ENCODE data around the gene NUMA1. TPM values are rescaled to one million over a fixed set of nuclear protein-coding genes. Genes with fewer than 3 reads are reported as not detected.

The NUMA1 gene
- polyA plus RNA-seq, 10 donors: 135 to 197 (median 155) TPM

DNA sequence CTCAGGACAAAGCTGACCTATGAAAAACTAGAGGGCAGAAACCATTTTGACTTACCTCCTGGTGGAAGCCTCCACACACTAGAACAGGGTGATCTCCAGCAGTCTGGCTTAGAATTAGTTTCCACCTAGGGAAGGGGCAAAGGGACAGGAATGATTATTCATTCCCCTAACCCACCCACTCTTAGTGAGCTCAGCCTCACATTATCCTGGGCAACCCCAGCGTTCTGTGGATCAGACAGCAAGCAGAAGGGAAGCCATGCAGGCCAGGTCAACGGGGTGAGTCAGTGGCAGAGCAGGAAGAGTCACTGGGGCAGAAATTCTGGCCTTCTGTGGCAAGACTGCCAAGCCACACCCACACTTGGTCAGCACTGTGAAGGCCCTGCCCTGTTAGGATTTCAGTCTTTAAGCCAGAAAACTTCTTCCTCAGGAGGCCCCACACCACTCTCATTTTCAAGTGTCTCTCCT lies 10.5 kb downstream of the NUMA1 start:
- peak in 2 of 3 donors; percentile 34 to 66 for DNase-seq

DNA sequence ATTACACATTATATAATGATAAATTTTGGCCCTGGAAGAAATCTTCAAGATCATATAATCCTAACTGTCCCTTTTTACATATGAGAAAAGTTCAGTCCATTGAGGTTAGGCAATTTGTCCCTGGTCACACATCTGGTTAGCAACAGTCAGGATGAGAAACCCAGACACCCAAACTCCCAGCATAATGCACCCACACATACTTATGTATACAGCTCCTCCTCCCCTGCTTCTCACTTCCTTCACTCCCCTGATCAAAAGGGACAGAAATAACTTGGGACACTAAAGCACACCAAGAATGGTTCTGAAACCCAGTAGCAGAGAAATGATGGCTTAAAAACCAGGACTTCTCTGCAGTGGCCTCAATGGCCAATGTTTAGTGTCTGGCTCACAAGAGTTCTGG lies 11.1 kb downstream of the NUMA1 start:
- DNase-seq: peak in 1 of 3 donors; percentile 11

DNA sequence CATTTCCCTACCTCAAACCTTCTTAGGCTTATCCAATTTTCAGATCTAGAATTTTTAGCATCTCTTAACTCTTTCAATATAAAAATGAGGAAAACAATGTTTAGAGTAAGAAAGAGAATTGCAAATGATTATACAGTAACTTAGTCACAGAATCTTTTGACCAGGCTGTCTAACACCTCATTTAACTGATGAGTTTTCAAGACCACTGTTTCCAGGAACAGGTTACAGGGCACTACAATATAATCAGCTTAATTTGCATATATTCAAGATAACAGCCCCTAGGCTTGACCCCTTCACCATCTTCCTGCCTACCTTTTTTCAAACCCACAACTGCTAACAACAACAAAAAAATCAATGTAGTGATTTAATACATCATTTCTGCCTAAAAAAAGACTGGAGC lies 12.7 kb downstream of the NUMA1 start:
- no peak for DNase-seq

DNA sequence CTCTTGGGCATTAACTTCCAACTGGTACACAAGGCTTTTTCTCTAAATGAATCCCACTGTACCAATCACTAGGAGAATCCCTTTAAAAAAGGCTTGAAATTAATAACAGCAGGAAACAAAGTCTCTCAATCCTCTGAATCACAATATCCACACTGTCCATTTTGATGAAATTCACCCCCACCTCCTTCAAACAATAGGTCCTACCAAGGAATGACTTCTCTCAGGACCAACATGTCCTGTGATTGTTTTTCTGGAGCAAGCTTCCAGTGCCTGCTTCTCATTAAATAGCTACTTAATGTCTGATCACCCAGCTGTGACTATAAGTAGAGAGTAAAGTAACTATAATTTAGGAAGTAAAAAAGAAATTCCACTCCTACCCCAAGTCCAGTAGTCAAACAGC lies 13.1 kb downstream of the NUMA1 start:
- no peak for DNase-seq

DNA sequence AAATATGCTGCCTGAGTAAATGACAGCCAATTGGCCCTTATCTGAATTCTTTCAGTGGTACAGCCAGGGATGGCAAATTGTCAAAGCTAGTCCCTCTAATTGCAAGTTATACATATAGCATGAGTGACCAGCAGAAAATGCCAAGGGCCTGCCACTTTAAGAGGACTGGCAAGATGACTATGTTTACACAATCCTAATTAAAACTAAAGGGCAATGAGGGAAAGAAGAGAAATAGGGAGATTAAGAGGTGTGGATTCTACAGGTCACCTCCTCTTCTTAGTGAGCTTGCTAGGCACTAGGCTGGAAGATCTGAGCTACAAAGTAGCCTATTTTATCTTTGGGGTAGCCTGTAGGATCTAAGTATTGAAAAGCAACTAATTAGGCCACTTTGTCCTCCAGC lies 13.5 kb downstream of the NUMA1 start:
- no peak for DNase-seq

DNA sequence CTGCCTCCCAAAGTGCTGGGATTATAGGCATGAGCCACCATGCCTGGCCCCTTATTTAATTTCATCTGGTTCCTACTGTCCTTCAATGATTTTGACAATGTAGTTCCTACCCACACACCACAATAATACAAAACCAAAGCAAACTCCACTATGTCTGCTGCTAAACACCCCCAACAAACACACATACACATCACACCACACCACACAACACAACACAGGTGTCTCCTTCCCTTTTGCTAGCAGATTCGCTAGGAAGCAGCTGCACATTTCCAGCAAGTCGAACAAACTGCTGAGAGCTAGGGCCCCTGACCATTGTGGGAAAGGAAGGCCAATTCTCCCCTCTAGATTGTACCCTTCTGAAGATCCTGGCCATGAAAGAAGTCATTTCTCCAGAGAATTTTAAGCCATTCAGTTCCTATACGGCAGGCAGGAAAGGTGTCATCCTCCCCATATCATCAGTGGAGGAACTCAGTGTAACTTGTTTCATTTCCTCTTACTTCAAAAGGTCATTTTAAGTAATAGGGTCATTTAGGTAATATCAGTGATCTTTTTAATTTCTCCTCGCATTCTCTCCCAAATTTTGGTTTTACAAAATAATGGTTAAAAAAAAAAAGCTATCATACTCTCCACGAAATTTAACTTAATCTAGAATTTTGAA lies 18.5 kb downstream of the NUMA1 start:
- no peak for DNase-seq

DNA sequence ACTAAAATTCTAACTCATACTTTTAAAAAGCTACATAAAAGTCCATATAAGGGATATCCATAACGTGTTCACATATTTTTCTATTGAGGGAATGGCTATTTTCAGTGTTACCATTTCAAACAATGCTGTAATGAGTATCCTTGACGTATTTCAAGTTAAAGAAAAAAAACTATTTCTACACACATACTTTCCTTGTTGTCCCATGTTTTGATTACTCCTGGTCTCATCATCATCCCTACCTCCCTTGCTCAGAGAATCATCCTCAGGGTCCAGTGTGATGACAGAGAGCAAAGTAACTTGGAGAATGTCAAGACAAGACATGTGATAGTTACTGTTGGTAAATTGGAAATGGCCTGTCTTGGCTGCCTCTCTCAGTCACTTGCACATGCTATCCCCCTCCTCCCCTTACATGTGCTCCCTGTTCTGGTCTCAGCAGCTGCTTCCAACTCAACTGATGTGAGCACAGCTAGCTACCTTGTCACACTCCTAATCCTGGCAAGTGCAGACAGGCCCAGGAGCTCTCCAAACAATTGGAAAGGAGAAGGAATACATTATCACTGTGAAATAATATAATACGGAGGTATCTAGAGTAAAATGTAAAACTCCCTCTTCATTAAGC lies 21.8 kb downstream of the NUMA1 start:
- peak in 1 of 3 donors; percentile 31 for DNase-seq

DNA sequence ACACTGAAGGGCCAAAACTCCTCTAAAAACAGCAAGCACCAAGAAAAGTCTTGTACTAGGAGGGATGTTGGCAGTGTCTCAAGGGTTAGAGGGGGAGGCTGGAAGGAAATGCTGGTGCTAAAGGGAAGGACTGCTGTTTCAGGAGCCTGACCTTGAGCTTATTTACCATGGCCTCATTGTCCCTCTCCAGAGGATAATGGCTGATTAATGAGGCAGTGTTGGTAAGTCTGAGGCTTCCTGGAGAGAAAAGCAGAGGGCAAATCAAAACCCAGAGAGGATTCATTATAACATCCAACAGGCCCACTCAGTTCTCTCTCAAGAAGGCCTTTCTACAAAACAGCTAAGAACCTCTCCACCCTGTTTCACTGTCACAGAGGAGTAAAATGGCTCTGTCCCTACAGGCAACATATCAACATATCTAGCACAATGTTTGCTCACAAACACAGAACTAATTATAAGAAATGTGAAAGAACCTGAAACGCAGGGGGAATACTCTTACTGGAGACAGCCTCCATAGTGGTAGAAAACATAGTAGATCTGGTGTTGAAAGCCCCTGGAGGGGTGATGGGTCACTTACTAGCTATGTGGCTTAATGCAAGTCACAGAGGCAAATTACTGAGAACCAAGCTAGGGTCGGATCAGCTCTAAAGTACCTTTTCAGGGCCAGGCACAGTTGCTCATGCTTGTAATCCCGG lies 31.4 kb downstream of the NUMA1 start:
- DNase-seq: no peak

DNA sequence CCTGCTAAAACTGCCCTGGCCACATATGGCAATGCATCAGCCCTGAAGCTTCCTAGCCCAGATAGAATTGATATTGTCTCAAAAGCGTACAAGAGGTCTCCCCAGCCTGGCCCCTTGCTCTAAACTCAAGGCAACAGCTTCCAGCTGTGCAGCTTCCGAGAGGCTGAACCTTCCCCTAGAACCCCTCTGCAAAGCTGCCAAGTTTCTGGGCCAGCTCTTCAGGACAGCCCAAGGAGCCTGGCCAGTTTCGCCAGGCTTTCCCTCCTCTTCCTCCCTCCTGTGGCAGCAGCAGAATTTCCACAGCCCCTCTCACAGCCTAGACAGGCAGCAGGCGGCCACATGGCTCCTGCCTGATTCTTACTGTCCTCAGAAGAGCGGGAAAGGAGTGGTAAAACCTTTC lies 34.5 kb downstream of the NUMA1 start:
- peak in 1 of 3 donors; percentile 79 for DNase-seq

DNA sequence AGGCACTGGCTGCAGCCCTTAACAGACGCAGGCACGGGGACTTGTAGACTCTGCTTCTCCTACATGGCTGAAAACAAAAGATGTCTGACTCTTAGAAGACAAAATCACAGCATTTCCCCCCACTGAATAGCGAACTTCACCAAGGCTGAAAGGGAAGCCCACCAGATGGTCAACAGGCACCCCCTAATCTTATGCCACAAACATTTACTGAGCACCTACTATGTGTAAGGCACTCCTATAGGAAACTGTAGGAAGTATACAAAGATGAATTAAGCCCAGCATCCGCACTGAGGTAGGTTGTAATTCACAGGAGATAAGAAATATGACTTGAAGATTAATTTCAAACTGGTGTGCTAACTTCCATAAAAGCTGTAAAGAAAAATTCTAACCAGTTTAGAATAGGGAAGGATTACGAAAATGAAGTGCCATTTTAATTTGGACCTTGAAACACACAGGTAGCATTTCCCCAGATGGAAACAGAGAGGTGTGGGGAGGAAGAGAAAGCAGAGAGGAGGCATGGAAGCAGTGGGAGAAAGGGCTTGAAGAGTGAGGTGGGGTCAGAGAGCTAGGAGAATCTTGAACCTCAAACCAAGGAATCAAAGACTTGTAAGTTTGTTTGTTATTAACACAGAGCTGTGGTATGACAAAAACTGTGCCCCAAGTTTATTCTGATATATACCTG lies 38.1 kb downstream of the NUMA1 start:
- peak in 1 of 3 donors; percentile 13 for DNase-seq

DNA sequence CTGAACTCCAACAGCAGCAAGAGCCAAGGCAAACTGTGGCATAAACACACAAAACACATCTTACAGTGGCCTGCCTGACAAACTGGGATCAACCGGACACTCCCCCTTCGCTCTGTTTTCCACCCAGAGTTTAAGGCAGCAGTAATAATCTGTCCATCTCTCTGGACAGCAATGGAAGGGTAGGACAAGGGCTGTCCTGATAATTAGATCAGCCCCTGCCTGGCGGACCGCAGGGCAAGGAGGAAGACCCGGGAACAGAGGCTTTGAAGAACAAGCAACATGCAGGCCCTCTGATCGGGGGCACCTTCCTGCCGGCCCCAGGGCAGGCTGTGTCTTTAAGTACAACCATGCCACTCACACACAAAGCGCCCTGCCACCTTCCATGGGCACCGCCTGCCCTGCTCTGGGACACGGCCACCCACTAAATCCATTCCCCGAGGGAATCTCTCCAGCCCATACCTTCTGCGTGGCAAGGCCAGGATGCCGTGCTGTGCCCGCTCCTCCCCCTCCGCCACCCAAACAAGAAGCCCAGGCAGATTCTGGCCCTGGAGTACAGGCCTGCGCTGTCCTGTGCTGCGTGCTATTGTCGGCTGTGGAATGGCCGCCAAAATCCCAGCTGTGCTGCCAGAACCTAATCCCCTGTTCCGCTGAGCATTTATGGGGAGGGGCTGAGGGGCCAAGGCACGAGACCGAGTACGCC lies 38.8 kb downstream of the NUMA1 start:
- peak; percentile 80 to 95 (median 88) for DNase-seq

DNA sequence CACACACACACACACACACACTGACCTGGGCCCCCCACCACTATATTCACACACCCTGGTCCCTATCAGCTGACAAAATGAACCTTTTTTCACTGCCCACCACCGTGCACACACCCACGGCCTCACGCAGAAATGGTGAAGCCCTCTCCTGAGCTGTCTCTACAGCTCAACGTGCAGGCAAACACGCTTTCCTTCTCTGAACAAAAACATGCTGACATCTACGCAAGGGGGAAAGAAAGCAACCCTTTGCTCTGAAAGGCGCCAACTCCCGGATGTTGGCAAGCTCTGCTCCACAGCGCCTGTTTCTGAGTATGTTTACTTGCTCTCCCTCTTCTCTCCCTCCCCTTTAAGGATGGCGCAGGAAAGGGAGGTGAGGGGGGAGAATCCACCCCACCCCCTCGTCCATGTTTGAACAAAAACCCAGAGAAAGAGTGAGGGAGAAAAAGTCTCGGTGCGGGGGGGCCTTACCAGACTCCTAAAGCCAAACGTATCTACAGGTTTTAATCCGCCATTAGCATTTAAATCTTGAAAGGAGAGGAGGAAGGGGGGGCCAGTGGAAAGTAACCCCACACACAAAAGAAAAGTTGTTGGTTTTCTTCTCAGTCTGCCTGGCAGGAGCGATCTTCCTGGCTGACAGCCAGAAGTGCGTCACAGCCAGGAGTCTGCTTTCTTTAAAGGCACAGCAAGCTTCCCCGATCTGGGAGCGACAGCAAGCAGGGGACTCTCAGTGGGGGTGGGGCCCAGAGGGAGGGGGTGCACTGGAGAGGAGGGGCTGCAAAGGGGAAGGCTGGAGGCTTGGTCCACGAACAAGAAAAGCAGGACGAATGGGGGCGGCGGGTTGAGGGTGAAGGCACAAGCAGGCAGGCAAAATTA lies 39.6 kb downstream of the NUMA1 start:
- DNase-seq: peak; percentile 97 to 99 (median 98)

DNA sequence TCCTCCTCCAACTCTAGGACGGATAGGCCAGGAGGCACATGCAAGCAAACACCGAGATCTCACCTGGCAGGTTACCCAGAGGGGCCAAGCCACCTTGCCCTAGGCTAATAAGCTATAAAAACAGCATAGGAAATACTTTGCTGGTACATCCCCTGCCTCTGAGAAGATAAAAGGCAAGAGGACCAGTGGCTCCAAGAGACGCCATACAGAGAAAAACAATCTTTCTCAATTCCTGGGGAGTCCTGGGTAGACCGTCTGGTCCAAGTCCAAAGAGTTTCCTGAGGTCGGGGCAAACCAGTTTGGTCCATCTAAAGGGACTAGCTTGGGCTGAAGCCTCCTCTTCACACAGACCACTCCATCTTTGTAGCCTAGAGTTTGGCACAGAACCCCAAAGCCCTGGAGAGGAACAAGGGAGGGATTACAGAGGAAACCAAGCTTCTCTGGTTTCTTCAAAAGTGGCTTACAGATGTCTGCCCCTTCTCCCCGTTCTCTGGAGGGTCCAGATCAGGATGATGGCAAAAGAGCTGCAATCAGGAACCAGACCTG lies 40.4 kb downstream of the NUMA1 start:
- peak in 1 of 3 donors; percentile 60 for DNase-seq

DNA sequence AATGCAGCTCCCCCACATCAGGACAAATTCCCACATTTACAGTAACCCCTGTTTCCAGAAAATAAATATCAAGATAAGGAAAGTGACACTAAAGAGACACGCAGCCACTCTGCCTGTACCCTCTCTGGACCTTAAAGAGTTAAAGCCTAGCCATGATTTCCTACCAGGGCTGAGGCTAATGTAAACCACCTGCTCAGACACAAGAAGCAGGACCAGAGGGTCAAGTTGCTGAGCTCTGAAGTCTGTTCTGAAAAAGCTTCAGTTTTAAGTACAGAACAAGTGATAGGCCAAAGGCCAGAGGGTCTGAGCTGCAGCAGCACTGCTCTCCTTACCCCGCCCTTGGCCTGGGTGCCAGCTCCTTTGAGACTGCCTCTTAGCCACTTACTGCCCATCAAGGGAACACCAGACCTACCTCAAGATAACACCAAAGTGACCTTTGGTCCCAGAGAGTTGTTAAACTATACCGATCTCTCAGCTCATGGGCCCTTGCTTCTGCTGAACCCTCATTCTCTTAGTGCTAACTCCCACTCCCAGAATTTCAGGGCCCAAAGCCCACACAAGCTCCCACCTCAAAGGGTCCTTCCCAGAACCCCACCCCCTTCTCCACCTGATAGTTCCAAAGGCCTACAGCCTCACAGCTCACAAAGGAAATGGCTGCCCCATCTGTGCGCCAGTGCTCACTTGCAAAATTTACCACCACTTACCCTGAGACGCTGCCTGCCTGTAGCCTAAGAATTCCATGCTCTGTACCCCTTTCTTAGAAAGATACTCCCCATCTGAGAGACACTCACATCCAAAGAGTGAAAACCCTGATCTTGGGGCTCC lies 41.1 kb downstream of the NUMA1 start:
- DNase-seq: peak in 1 of 3 donors; percentile 69

DNA sequence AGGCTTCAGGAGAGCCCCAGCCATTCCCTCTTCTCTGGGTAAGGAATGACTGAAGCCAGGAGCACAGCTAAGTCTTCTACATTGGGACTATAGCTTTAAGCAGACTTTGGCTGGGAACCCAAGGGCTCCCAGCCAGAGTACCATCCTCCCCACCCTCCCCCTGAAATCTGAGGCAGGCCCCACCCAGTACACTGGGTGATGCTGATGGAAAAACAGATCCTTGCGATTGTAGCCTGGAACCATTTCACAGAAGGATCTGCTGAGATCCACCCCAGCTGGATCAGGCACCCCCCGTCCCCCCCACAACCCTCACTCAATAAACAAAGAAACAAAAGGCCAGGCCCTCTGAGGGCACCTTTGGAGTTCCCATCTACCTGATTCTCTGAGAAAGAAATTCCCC lies 41.9 kb downstream of the NUMA1 start:
- DNase-seq: peak; percentile 81 to 89 (median 84)

DNA sequence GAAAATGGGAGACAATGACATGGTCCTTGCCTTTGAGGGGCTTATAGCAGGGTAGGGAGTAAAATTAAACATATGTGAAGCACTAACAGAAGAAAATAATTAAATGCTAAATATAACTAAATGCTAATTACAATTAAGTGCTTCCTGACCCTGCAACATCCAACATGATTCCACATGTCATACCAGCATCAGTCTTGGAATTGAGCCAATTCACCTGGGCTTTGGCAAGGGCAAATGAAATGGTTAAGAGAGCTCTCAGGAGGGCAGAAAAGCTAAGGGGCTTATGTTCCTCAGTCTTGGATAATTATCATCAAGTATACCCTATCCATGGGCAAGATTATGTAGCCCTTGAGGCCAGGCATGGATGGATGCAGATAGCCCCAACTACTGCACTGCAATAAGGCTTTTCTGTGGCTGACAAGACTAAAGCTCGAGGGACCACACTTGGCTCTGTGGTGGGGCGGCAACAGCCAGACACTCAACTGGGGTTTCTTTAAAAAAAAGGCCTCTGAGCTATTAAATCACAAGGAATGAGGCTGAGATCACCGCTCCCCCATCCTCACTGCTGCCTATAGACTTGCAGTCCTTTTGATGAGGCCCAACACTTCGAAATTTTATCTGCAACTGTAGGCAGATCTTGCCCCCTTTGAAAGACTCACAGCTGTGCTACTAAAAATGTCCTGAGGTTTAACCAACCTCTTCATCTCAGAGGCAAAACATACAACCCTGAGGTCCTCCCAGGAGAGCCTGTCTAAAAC lies 42.6 kb downstream of the NUMA1 start:
- DNase-seq: peak in 2 of 3 donors; percentile 33 to 61

DNA sequence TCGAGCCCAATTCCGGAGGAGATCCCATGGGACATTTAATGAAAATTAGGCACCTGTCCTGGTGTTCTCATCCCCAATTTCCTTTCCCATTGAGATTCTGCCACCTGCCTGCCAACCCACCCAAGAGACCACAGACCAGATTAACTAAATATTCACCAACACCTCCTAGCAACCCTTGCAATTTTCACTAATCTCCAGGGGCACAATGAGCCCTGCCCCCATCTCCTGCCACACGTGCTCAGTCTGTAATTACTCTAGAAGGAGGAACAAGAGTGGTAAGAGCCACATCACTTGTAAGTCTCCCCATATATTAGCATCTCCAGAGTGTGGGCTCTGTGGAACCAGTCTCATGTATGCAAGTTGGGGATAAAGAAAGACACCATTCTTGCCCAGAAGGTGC lies 43.7 kb downstream of the NUMA1 start:
- DNase-seq: no peak

DNA sequence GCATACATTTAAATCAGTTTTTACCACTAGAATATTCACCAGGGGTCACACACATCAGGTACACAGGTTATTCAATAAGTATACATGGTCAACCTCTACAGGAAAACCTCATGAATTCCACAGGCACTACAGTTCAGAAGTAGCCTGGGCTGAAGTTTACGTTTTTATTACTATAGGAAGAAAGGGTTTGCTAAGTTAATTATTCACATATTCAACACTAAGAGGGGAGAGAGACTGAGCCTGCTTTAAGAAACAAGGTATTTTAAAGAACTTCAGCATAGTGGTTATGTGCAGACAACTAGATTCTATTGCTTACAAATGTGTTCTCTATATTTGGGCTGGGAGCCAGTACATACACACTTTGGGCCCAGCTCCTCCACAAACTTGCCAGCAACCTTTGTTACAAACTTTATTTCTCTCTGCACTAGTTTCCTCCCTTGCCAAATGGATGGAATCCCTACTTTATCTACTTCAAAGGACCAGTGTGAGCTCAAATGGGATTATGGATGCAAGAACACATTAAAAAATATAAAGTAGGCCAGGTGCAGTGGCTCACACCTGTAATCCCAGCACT lies 49.8 kb downstream of the NUMA1 start:
- DNase-seq: peak in 1 of 3 donors; percentile 60
